GM18505 (cell line): ENCODE measurements around the gene VIPR2.
"Not testable (repeated sequence)": the region's sequence is repeated elsewhere in the genome, so short reads cannot be mapped to it uniquely, and the experiment has no call there.

Experiments
- ATAC-seq: cut with Tn5 transposase; IDR thresholded peaks from one replicate; pipeline ENCODE4 v1.9.1; 2021; ENCODE audit not compliant: unreplicated experiment
- POLR2A ChIP-seq: IDR thresholded peaks from 4 replicates; pipeline ENCODE4 v1.6.1; 2011; ENCODE audit warnings: borderline replicate concordance; ENCODE audit not compliant: insufficient read depth, insufficient read length; ENCODE audit errors: extremely low read depth

The VIPR2 gene

GRCh38 chr7:159105832-159106811 is 38.5 kb downstream of the VIPR2 start:
- TF ChIP-seq POLR2A = no peak
- no peak for ATAC-seq

- ATAC-seq = no peak
These were observed 39.4 kb downstream of the VIPR2 start for GRCh38 chr7:159105066-159105780.

GRCh38 chr7:159104188-159104920 is 40.3 kb downstream of the VIPR2 start:
- no peak for ATAC-seq
- TF ChIP-seq POLR2A = no peak

More at GRCh38 chr7:159105066-159105780, 39.4 kb downstream of the VIPR2 start:
- no peak for TF ChIP-seq POLR2A

GRCh38 chr7:159103382-159104187 is 41.1 kb downstream of the VIPR2 start:
- TF ChIP-seq POLR2A = no peak
- ATAC-seq = no peak

- no peak for ATAC-seq
- TF ChIP-seq POLR2A = no peak
These were observed 41.8 kb downstream of the VIPR2 start for GRCh38 chr7:159102681-159103381.

- ATAC-seq = not testable (repeated sequence)
These were observed 43.0 kb downstream of the VIPR2 start for GRCh38 chr7:159101661-159102091.

- not testable (repeated sequence) for ATAC-seq
These were observed 43.6 kb downstream of the VIPR2 start for GRCh38 chr7:159101083-159101395.

GRCh38 chr7:159100281-159101082 is 44.2 kb downstream of the VIPR2 start:
- not testable (repeated sequence) for ATAC-seq

GRCh38 chr7:159099711-159100231 is 44.9 kb downstream of the VIPR2 start:
- ATAC-seq = no peak
- no peak for TF ChIP-seq POLR2A

GRCh38 chr7:159098811-159099655 is 45.6 kb downstream of the VIPR2 start:
- TF ChIP-seq POLR2A = no peak
- ATAC-seq = no peak

- no peak for ATAC-seq
- TF ChIP-seq POLR2A = no peak
These were observed 46.3 kb downstream of the VIPR2 start for GRCh38 chr7:159098424-159098786.
